Large intestine (tissue), 12 donors: Measurements from ENCODE around the gene TMEM52B. TPM values are rescaled to one million over a fixed set of nuclear protein-coding genes. Genes with fewer than 3 reads are reported as not detected.

ENCODE experiments used
- DNase-seq, 2 donors: peaks; one replicate each; pipeline versions ENCODE4 v3.0.0 to v3.0.0-alpha.2; 2013
- H3K27ac ChIP-seq: one replicate; pipeline ENCODE4 v1.5.1; 2013; ENCODE audit warnings: low read length
- H3K27me3 ChIP-seq: 2 replicates; pipeline ENCODE4 v1.6.1; 2013; ENCODE audit warnings: low read length; ENCODE audit not compliant: control insufficient read depth, insufficient read depth
- H3K36me3 ChIP-seq: 2 replicates; pipeline ENCODE4 v1.6.1; 2013; ENCODE audit warnings: low read length; ENCODE audit not compliant: control insufficient read depth, insufficient read depth
- H3K4me1 ChIP-seq: one replicate; pipeline ENCODE4 v1.6.1; 2013; ENCODE audit warnings: low read length; ENCODE audit not compliant: control insufficient read depth, insufficient read depth
- H3K4me3 ChIP-seq: one replicate; pipeline ENCODE4 v1.5.1; 2013; ENCODE audit warnings: low read length
- H3K9me3 ChIP-seq: one replicate; pipeline ENCODE4 v1.6.1; 2013; ENCODE audit warnings: mild to moderate bottlenecking, low read depth, low read length, moderate library complexity; ENCODE audit not compliant: control insufficient read depth
- WGBS: methylation state at CpG from one replicate; pipeline ENCODE4 v1.1.5; 2013; ENCODE audit warnings: low lambda C conversion rate; ENCODE audit not compliant: insufficient coverage; 5-methylcytosine and 5-hydroxymethylcytosine counted together
- long read RNA-seq, 11 donors: transcript quantifications; one replicate each; lab custom pipeline, GENCODE V29; 2026
- polyA plus RNA-seq: library from polyadenylated mRNA; unstranded; fragments of 120-200 nt; gene quantifications from one replicate; pipeline ENCODE4 v1.2.1, GENCODE V29; 2013

TMEM52B gene
- 1.3 TPM for polyA plus RNA-seq
- long read RNA-seq, donor 1: 0 reads
- long read RNA-seq, donor 2, partial matches to known transcripts: 0 of 1 reads
- long read RNA-seq, donor 2, other reads (novel, unspliced or antisense): 0 of 1 reads
- long read RNA-seq, donor 3: 0 reads
- long read RNA-seq, donor 4: 0 reads
- long read RNA-seq, donor 5: 0 reads
- long read RNA-seq, donor 6: 0 reads
- long read RNA-seq, donor 7: 0 reads
- long read RNA-seq, donor 8, partial matches to known transcripts: 0 of 1 reads
- long read RNA-seq, donor 8, other reads (novel, unspliced or antisense): 0 of 1 reads
- long read RNA-seq, donor 9: 0 reads
- long read RNA-seq, donor 10, partial matches to known transcripts: 0 of 3 reads
- long read RNA-seq, donor 10, other reads (novel, unspliced or antisense): 0 of 3 reads
- long read RNA-seq, donor 11: 0 reads

- Histone ChIP-seq H3K36me3 (no peaks in the 10 kb centered on the region), H3K4me1 (peaks cover 12% of the 10 kb centered on the region), H3K27ac (no peak within 1 kb of the TSS), H3K27me3 (no peaks in the 10 kb centered on the region), H3K9me3 (no peaks in the 10 kb centered on the region), H3K4me3 (no peak within 1 kb of the TSS)
- DNase-seq: peak; percentile 51 to 77
- WGBS: 80% methylated on average over 2 of the region's 4 CpGs
These were observed at the start of gene TMEM52B for GRCh38 chr12:10178821-10179220. Gene TMEM52B (plus strand): TSS chr12:10179032. CDS start chr12:10179575, 543 bp downstream.

GRCh38 chr12:10130042-10130441 is 48.8 kb upstream of the TMEM52B start, which contains the start of gene CLEC7A:
Gene CLEC7A (minus strand): TSS chr12:10130199. CDS start chr12:10130082, 117 bp downstream.
- no peaks in the 10 kb centered on the region for H3K4me1 ChIP-seq
- DNase-seq: no peak
- H3K27ac ChIP-seq: peak within 1 kb of the TSS; percentile 17
- no CpG with 5 or more reads among the region's 1 CpG for WGBS
- H3K27me3 ChIP-seq: no peaks in the 10 kb centered on the region
- H3K4me3 ChIP-seq: peak within 1 kb of the TSS; percentile 6
- H3K9me3 ChIP-seq: no peaks in the 10 kb centered on the region
- H3K36me3 ChIP-seq: no peaks in the 10 kb centered on the region

GRCh38 chr12:10131111-10131690 is 47.6 kb upstream of the TMEM52B start:
- no peaks in the 10 kb centered on the region for H3K36me3 ChIP-seq
- WGBS: 83% methylated on average over 2 of the region's 2 CpGs
- no peak overlapping the region for H3K4me3 ChIP-seq
- no peak overlapping the region for H3K27ac ChIP-seq
- H3K27me3 ChIP-seq: no peaks in the 10 kb centered on the region
- H3K9me3 ChIP-seq: no peaks in the 10 kb centered on the region
- DNase-seq: no peak
- no peaks in the 10 kb centered on the region for H3K4me1 ChIP-seq

- Histone ChIP-seq H3K27me3 (no peaks in the 10 kb centered on the region), H3K36me3 (no peaks in the 10 kb centered on the region), H3K27ac (no peak overlapping the region), H3K9me3 (no peaks in the 10 kb centered on the region), H3K4me1 (no peaks in the 10 kb centered on the region), H3K4me3 (no peak overlapping the region)
- DNase-seq: no peak
- 69% methylated on average over 3 of the region's 6 CpGs for WGBS
These were observed 45.9 kb upstream of the TMEM52B start for GRCh38 chr12:10132850-10133370.

GRCh38 chr12:10135126-10135525 is 43.7 kb upstream of the TMEM52B start:
- Histone ChIP-seq H3K36me3 (no peaks in the 10 kb centered on the region), H3K9me3 (no peaks in the 10 kb centered on the region), H3K27ac (no peak overlapping the region), H3K27me3 (no peaks in the 10 kb centered on the region), H3K4me3 (no peak overlapping the region), H3K4me1 (no peaks in the 10 kb centered on the region)
- DNase-seq: no peak
- WGBS: no CpG with 5 or more reads among the region's 4 CpGs

DNA sequence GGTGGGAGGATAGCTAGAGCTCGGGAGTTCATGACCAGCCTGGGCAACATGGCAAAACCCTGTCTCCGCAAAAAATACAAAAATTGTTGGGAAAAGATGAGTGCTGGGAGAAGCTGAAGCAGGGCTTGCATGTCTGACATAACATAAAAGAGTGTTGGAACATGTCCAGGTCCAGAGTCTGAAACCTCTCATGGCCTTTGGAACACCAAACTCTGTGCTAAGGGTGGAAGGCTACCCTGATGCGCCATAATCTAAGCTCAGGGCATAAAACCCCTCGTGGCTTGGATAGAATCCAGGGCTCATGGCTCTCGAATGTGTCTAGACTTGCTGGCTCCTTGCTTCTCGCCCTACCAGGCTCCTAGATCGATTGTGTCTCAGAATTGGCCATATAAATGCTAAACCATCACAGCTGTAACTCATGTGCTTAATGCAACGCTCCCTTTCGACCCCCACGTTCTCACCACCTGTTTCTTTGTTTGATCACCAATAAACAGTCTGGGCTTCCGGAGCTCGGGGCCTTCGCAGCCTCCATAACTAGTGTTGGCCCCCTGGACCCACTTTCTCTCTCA is 42.1 kb upstream of the TMEM52B start:
- no CpG with 5 or more reads among the region's 13 CpGs for WGBS
- Histone ChIP-seq H3K4me1 (no peaks in the 10 kb centered on the region), H3K27ac (no peak overlapping the region), H3K36me3 (no peaks in the 10 kb centered on the region), H3K27me3 (no peaks in the 10 kb centered on the region), H3K9me3 (no peaks in the 10 kb centered on the region), H3K4me3 (no peak overlapping the region)
- no peak for DNase-seq

GRCh38 chr12:10140001-10140400 is 38.8 kb upstream of the TMEM52B start:
- H3K4me1 ChIP-seq: peaks cover 9% of the 10 kb centered on the region
- no peak for DNase-seq
- H3K27ac ChIP-seq: no peak overlapping the region
- no peak overlapping the region for H3K4me3 ChIP-seq
- H3K36me3 ChIP-seq: no peaks in the 10 kb centered on the region
- no peaks in the 10 kb centered on the region for H3K27me3 ChIP-seq
- no peaks in the 10 kb centered on the region for H3K9me3 ChIP-seq
- WGBS: 40% methylated on average over 1 of the region's 2 CpGs

- Histone ChIP-seq H3K4me3 (no peak overlapping the region), H3K9me3 (no peaks in the 10 kb centered on the region), H3K36me3 (no peaks in the 10 kb centered on the region), H3K4me1 (peaks cover 9% of the 10 kb centered on the region), H3K27me3 (no peaks in the 10 kb centered on the region), H3K27ac (peak overlapping the region; percentile 34)
- DNase-seq: peak; percentile 45 to 73
- no CpG with 5 or more reads among the region's 1 CpG for WGBS
These were observed 35.7 kb upstream of the TMEM52B start for GRCh38 chr12:10142976-10143589.

DNA sequence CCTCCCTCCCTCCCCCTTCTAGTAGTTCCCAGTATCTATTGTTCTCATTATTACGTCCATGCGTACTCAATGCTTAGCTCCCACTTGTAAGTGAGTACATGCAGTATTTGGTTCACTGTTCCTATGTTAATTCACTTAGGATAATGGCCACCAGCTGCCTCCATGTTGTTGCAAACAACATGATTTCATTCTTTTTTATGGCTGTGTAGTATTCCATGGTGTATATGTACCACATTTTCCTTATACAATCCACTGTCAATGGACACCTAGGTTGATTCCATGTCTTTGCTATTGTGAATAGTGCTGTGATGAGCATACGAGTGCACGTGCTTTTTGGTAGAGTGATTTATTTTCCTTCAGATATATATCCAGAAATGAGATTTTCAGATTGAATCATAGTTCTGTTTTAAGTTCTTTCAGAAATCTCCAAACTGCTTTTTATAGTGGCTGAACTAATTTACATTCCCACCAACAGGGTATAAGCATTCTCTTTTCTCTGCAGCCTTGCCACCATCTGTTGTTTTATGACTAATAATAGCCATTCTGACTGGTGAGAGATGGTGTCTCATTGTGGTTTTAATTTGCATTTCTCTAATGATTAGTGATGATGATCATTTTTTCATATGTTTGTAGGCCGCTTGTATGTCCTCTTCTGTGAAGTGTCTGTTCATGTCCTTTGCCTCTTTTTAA is 31.0 kb upstream of the TMEM52B start:
- H3K27ac ChIP-seq: no peak overlapping the region
- WGBS: no CpG with 5 or more reads among the region's 5 CpGs
- H3K4me3 ChIP-seq: no peak overlapping the region
- H3K36me3 ChIP-seq: no peaks in the 10 kb centered on the region
- H3K9me3 ChIP-seq: no peaks in the 10 kb centered on the region
- no peaks in the 10 kb centered on the region for H3K27me3 ChIP-seq
- no peak for DNase-seq
- H3K4me1 ChIP-seq: peaks cover 8% of the 10 kb centered on the region

DNA sequence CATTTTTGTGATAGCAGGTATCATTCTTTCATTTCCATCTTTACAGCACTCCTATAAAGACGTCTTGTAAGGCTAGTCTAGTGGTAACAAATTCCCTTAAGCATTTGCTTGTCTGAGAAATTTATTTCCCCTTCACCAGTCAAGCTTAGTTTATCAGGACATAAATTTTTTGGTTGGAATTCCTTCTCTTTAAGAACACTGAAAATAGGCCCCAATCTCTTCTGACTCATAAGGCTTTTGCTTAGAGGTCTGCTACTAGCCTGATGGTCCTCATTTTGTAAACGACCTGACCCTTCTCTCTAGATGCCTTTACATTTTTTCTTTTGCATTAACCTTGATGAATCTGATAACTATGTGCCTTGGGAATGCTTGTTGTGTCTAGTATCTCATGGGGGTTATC is 27.2 kb upstream of the TMEM52B start:
- WGBS: no CpG with 5 or more reads among the region's 2 CpGs
- H3K9me3 ChIP-seq: no peaks in the 10 kb centered on the region
- no peaks in the 10 kb centered on the region for H3K27me3 ChIP-seq
- no peak overlapping the region for H3K27ac ChIP-seq
- DNase-seq: no peak
- H3K4me3 ChIP-seq: no peak overlapping the region
- peaks cover 3% of the 10 kb centered on the region for H3K4me1 ChIP-seq
- no peaks in the 10 kb centered on the region for H3K36me3 ChIP-seq
